ENCODE data around the gene HBQ1. TPM values are rescaled to one million over a fixed set of nuclear protein-coding genes. Genes with fewer than 3 reads are reported as not detected.
"Not testable (repeated sequence)": the region's sequence is repeated elsewhere in the genome, so short reads cannot be mapped to it uniquely, and the experiment has no call there.

The HBQ1 gene
- total and polyA plus RNA-seq, 4 experiments from 2014 or later = not detected

DNA sequence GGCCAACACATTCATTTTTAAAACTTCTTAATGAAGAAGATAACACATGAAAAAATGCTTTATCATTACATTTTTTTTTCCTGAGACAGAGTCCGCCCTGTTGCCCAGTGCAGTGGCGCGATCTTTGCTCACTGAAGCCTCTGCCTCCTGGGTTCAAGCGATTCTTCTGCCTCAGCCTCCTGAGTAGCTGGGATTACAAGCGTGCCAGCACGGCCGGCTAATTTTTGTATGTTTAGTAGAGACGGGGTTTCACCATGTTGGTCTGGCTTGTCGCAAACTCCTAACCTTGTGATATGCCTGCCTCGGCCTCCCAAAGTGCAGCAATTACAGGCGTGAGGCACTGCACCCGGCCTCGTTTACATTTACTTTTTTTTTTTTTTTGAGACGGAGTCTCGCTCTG is 13.2 kb downstream of the HBQ1 start:
- no peaks in the 10 kb centered on the region for H3K9me3 ChIP-seq (ENCODE audit: control insufficient read depth in 1 of 2, low read length in 2 of 2)
- POLR2A ChIA-PET (ENCODE audit: partially characterized antibody) = no interaction called here

DNA sequence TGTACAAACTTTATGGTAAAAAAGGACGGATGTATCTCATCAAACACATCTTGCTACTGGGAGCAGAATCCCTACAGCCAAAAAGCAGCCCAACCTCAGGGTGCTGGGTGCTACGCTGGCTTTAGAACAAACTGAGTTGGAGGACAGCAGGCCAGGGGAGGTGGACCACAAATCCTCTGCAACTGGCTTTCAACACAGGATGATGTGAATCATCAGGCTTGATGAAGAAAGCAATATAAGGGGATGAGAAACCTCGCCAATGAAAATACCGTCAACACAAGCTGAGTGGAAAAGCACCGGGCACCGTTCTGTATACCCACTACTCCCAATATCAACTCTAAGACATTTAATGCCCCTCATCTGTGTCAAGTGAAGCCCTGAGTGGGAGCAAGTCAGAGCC is 14.3 kb downstream of the HBQ1 start:
- H3K4me3 Mint-ChIP-seq = no peak overlapping the region
- intact Hi-C loops (cut with micrococcal nuclease) = no loop called here
- H3K27me3 Mint-ChIP-seq = no peaks in the 10 kb centered on the region
- H3K9me3 Mint-ChIP-seq = no peaks in the 10 kb centered on the region
- no peaks in the 10 kb centered on the region for H3K4me1 Mint-ChIP-seq
- Histone ChIP-seq H3K4me3 (ENCODE audit: low read length in 2 of 2) (no peak overlapping the region), H3K27me3 (ENCODE audit: insufficient read depth, low read length) (no peaks in the 10 kb centered on the region), H3K27ac (ENCODE audit: low read depth, low read length) (no peak overlapping the region), H3K9me3 (ENCODE audit: control insufficient read depth in 1 of 2, low read length in 2 of 2) (no peaks in the 10 kb centered on the region), H3K36me3 (ENCODE audit: insufficient read depth, low read length) (peaks cover 71% of the 10 kb centered on the region), H3K4me1 (ENCODE audit: insufficient read depth, low read length) (no peaks in the 10 kb centered on the region)
- ChIA-PET POLR2A (ENCODE audit: partially characterized antibody) (no interaction called here), CTCF (ENCODE audit: partially characterized antibody) (no interaction called here)
- H3K27ac Mint-ChIP-seq = peak overlapping the region in 1 of 7 donors; percentile 15
- DNase-seq = no peak
- H3K36me3 Mint-ChIP-seq = peaks cover 37 to 74% of the 10 kb centered on the region in 2 donors

More for the DNA sequence above, 13.2 kb downstream of the HBQ1 start:
- no peak overlapping the region for H3K4me3 ChIP-seq (ENCODE audit: low read length in 2 of 2)
- no peak for DNase-seq
- Mint-ChIP-seq H3K4me3 (no peak overlapping the region), H3K4me1 (peaks cover 0 to 4% (median 3%) of the 10 kb centered on the region in 4 donors), H3K27ac (no peak overlapping the region), H3K36me3 (peaks cover 36 to 77% of the 10 kb centered on the region in 2 donors), H3K27me3 (no peaks in the 10 kb centered on the region), H3K9me3 (no peaks in the 10 kb centered on the region)
- no peaks in the 10 kb centered on the region for H3K4me1 ChIP-seq (ENCODE audit: insufficient read depth, low read length)
- peaks cover 70% of the 10 kb centered on the region for H3K36me3 ChIP-seq (ENCODE audit: insufficient read depth, low read length)
- CTCF ChIA-PET (ENCODE audit: partially characterized antibody) = no interaction called here
- H3K27ac ChIP-seq (ENCODE audit: low read depth, low read length) = no peak overlapping the region
- intact Hi-C loops (cut with micrococcal nuclease) = no loop called here
- H3K27me3 ChIP-seq (ENCODE audit: insufficient read depth, low read length) = no peaks in the 10 kb centered on the region

- POLR2A ChIA-PET (ENCODE audit: partially characterized antibody) = no interaction called here
- H3K27ac Mint-ChIP-seq = no peak overlapping the region
Measured at GRCh38 chr16:200388-200787, 20.1 kb downstream of the HBQ1 start.

DNA sequence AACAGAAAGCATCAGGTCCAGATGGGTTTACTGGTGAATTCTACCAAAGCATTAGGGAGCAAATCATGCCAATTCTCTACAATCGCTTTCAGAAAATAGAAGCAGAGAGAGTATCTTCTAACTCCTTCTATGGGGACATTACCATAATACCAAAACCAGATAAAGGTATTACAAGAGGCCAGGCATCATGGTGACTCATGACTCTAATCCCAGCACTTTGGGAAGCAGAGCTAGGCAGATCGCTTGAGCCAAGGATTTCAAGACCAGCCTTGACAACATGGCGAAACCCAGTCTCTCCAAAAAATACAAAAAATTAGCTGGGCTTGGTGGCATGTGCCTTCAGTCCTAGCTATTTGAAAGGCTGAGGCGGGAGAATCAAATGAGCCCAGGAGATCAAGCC is 23.0 kb downstream of the HBQ1 start:
- no peaks in the 10 kb centered on the region for H3K9me3 Mint-ChIP-seq
- CTCF ChIA-PET (ENCODE audit: partially characterized antibody) = no interaction called here

More at GRCh38 chr16:200388-200787, 20.1 kb downstream of the HBQ1 start:
- Histone ChIP-seq H3K36me3 (ENCODE audit: insufficient read depth, low read length) (peaks cover 43% of the 10 kb centered on the region), H3K27me3 (ENCODE audit: insufficient read depth, low read length) (no peaks in the 10 kb centered on the region), H3K4me1 (ENCODE audit: insufficient read depth, low read length) (no peaks in the 10 kb centered on the region), H3K9me3 (ENCODE audit: control insufficient read depth in 1 of 2, low read length in 2 of 2) (no peaks in the 10 kb centered on the region), H3K27ac (ENCODE audit: low read depth, low read length) (no peak overlapping the region), H3K4me3 (ENCODE audit: low read length in 2 of 2) (no peak overlapping the region)
- peaks cover 32 to 54% of the 10 kb centered on the region in 2 donors for H3K36me3 Mint-ChIP-seq
- DNase-seq = no peak
- H3K4me1 Mint-ChIP-seq = no peaks in the 10 kb centered on the region
- CTCF ChIA-PET (ENCODE audit: partially characterized antibody) = no interaction called here
- intact Hi-C loops (cut with micrococcal nuclease) = no loop called here
- no peak overlapping the region for H3K4me3 Mint-ChIP-seq
- no peaks in the 10 kb centered on the region for H3K9me3 Mint-ChIP-seq
- no peaks in the 10 kb centered on the region for H3K27me3 Mint-ChIP-seq

GRCh38 chr16:204046-204445 is 23.8 kb downstream of the HBQ1 start:
- H3K27ac ChIP-seq (ENCODE audit: low read depth, low read length); H3K27me3 ChIP-seq (ENCODE audit: insufficient read depth, low read length); H3K9me3 ChIP-seq (ENCODE audit: control insufficient read depth in 1 of 2, low read length in 2 of 2); H3K9me3 Mint-ChIP-seq; H3K4me3 Mint-ChIP-seq; H3K4me1 ChIP-seq (ENCODE audit: insufficient read depth, low read length); POLR2A ChIA-PET (ENCODE audit: partially characterized antibody); H3K4me3 ChIP-seq (ENCODE audit: low read length in 2 of 2); H3K27me3 Mint-ChIP-seq; H3K27ac Mint-ChIP-seq; intact Hi-C loops (cut with micrococcal nuclease); DNase-seq; CTCF ChIA-PET (ENCODE audit: partially characterized antibody); H3K4me1 Mint-ChIP-seq: not testable (repeated sequence)
- H3K36me3 Mint-ChIP-seq = peaks cover 41 to 57% of the 10 kb centered on the region in 2 donors
- peaks cover 47% of the 10 kb centered on the region for H3K36me3 ChIP-seq (ENCODE audit: insufficient read depth, low read length)

More for the DNA sequence above, 23.0 kb downstream of the HBQ1 start:
- Histone ChIP-seq H3K36me3 (ENCODE audit: insufficient read depth, low read length) (peaks cover 51% of the 10 kb centered on the region), H3K27ac (ENCODE audit: low read depth, low read length) (no peak overlapping the region), H3K27me3 (ENCODE audit: insufficient read depth, low read length) (no peaks in the 10 kb centered on the region), H3K4me1 (ENCODE audit: insufficient read depth, low read length) (no peaks in the 10 kb centered on the region), H3K9me3 (ENCODE audit: control insufficient read depth in 1 of 2, low read length in 2 of 2) (no peaks in the 10 kb centered on the region), H3K4me3 (ENCODE audit: low read length in 2 of 2) (no peak overlapping the region)
- POLR2A ChIA-PET (ENCODE audit: partially characterized antibody) = no interaction called here
- H3K36me3 Mint-ChIP-seq = peaks cover 45 to 57% of the 10 kb centered on the region in 2 donors
- no peak overlapping the region for H3K4me3 Mint-ChIP-seq
- H3K4me1 Mint-ChIP-seq = peaks cover 0 to 3% (median under 1%) of the 10 kb centered on the region in 4 donors
- H3K27ac Mint-ChIP-seq = no peak overlapping the region
- intact Hi-C loops (cut with micrococcal nuclease) = no loop called here
- H3K27me3 Mint-ChIP-seq = no peaks in the 10 kb centered on the region
- no peak for DNase-seq

- H3K4me3 Mint-ChIP-seq; CTCF ChIA-PET (ENCODE audit: partially characterized antibody); H3K4me1 ChIP-seq (ENCODE audit: insufficient read depth, low read length); H3K4me1 Mint-ChIP-seq; H3K27me3 ChIP-seq (ENCODE audit: insufficient read depth, low read length); H3K27ac Mint-ChIP-seq; H3K4me3 ChIP-seq (ENCODE audit: low read length in 2 of 2); intact Hi-C loops (cut with micrococcal nuclease); POLR2A ChIA-PET (ENCODE audit: partially characterized antibody); H3K9me3 Mint-ChIP-seq; H3K27me3 Mint-ChIP-seq; H3K27ac ChIP-seq (ENCODE audit: low read depth, low read length); DNase-seq; H3K9me3 ChIP-seq (ENCODE audit: control insufficient read depth in 1 of 2, low read length in 2 of 2): not testable (repeated sequence)
- H3K36me3 Mint-ChIP-seq = peaks cover 38 to 75% of the 10 kb centered on the region in 2 donors
- peaks cover 58% of the 10 kb centered on the region for H3K36me3 ChIP-seq (ENCODE audit: insufficient read depth, low read length)
Measured at GRCh38 chr16:209359-209758, 29.1 kb downstream of the HBQ1 start.

DNA sequence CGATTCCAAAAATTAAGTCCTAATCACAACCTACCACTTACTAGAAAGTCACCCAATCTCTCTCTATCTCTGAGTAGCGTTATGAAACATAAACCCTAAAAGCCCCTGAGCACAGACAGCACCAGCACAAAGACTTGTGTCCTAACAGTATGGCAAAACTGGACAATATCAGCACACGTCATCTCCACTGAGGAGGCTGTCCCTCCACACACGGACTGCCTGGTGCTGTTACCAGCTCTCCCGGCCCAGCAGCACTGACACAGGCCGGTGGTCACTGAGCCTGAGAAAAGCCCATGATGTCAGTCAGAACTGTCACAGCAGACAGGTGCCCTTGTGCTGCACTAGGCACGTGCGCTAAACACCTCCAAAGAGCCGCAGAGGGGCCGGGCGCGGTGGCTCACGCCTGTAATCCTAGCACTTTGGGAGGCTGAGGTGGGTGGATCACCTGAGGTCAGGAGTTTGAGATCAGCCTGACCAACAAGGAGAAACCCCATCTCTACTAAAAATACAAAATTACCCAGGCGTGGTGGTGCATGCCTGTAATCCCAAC is 31.4 kb downstream of the HBQ1 start:
- H3K27ac ChIP-seq (ENCODE audit: low read depth, low read length); H3K4me1 ChIP-seq (ENCODE audit: insufficient read depth, low read length); H3K9me3 Mint-ChIP-seq; H3K4me1 Mint-ChIP-seq; intact Hi-C loops (cut with micrococcal nuclease); CTCF ChIA-PET (ENCODE audit: partially characterized antibody); DNase-seq; H3K9me3 ChIP-seq (ENCODE audit: control insufficient read depth in 1 of 2, low read length in 2 of 2); H3K27me3 ChIP-seq (ENCODE audit: insufficient read depth, low read length); POLR2A ChIA-PET (ENCODE audit: partially characterized antibody); H3K4me3 ChIP-seq (ENCODE audit: low read length in 2 of 2); H3K4me3 Mint-ChIP-seq; H3K27me3 Mint-ChIP-seq: not testable (repeated sequence)
- peaks cover 29 to 72% of the 10 kb centered on the region in 2 donors for H3K36me3 Mint-ChIP-seq
- peak overlapping the region in 1 of 7 donors; percentile 15 for H3K27ac Mint-ChIP-seq
- H3K36me3 ChIP-seq (ENCODE audit: insufficient read depth, low read length) = peaks cover 45% of the 10 kb centered on the region

- peaks cover 0 to 6% (median 4%) of the 10 kb centered on the region in 4 donors for H3K4me1 Mint-ChIP-seq
- Histone ChIP-seq H3K9me3 (ENCODE audit: control insufficient read depth in 1 of 2, low read length in 2 of 2) (no peaks in the 10 kb centered on the region), H3K27me3 (ENCODE audit: insufficient read depth, low read length) (no peaks in the 10 kb centered on the region), H3K36me3 (ENCODE audit: insufficient read depth, low read length) (peaks cover 43% of the 10 kb centered on the region), H3K4me3 (ENCODE audit: low read length in 2 of 2) (no peak overlapping the region), H3K4me1 (ENCODE audit: insufficient read depth, low read length) (no peaks in the 10 kb centered on the region), H3K27ac (ENCODE audit: low read depth, low read length) (no peak overlapping the region)
- no peak overlapping the region for H3K4me3 Mint-ChIP-seq
- no peak for DNase-seq
- peak overlapping the region in 1 of 7 donors; percentile 42 for H3K27ac Mint-ChIP-seq
- H3K9me3 Mint-ChIP-seq = peaks cover 0 to 2% (median 0%) of the 10 kb centered on the region in 8 donors
- ChIA-PET POLR2A (ENCODE audit: partially characterized antibody) (no interaction called here), CTCF (ENCODE audit: partially characterized antibody) (interaction anchor here (1.4 kb wide), 1 partner anchor 15 kb away, joined by 3 read pairs; no protein-coding TSS in a partner anchor)
- peaks cover 23 to 69% of the 10 kb centered on the region in 2 donors for H3K36me3 Mint-ChIP-seq
- H3K27me3 Mint-ChIP-seq = no peaks in the 10 kb centered on the region
- intact Hi-C loops (cut with micrococcal nuclease) = no loop called here
Measured at GRCh38 chr16:212999-213398, 32.7 kb downstream of the HBQ1 start.
